ENCODE data around the gene GMFB. TPM values are rescaled to one million over a fixed set of nuclear protein-coding genes. Genes with fewer than 3 reads are reported as not detected.

Gene GMFB
- total and polyA plus RNA-seq, 10 of the 15 experiments (the other 5 are each of a cell fraction or from before 2014, with no cell fraction given), result 29.3 to 71.0 (median 50.8) TPM

DNA sequence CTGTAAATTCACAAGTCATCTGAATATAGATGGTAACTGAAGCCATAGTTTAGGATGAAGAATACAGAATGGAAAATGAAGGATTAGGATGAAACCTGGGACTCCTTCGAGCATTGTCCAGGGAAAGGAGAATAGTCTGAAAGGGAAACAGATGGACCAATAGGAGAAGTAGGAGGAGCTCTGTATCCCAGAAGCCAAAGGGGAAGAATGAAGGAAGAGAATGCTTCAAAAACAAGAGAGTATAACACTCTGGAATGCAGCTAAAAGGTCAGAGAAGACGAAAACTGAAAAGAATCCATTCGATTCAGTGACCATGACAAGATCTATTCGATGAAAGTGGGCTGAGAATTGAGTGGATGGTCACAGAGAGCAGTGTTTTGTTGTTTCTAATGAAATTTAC lies 1.0 kb downstream of the GMFB start:
- 57% methylated on average over 4 of the region's 4 CpGs for WGBS (ENCODE audit: insufficient coverage, insufficient replicate concordance, low lambda C conversion rate, missing lambda C conversion rate)
- no peak overlapping the region for H2AFZ ChIP-seq (ENCODE audit: control insufficient read depth, low read depth, low read length)

More for the DNA sequence above, 1.0 kb downstream of the GMFB start:
- peaks cover 4% of the 10 kb centered on the region for H3K4me1 ChIP-seq (ENCODE audit: control insufficient read depth, insufficient read depth, low read length)
- no peak for ATAC-seq
- POLR2A ChIA-PET, result interaction anchor here (0.9 to 2.5 kb wide), 4 partner anchors 8 to 91 kb away, joined by 3 to 19 read pairs (median 4); partner anchors contain the start of genes CDKN3 and CGRRF1
- SMC1A ChIA-PET (ENCODE audit: uncharacterized antibody, unreplicated experiment), result interaction anchor here (0.8 to 1.6 kb wide), 7 partner anchors 21 to 89 kb away, joined by 3 to 4 read pairs (median 3); no protein-coding TSS in a partner anchor
- H3K4me2 ChIP-seq (ENCODE audit: control insufficient read depth, insufficient read depth), result peak overlapping the region; percentile 92
- intact Hi-C loops (cut with micrococcal nuclease; ENCODE audit: unreplicated experiment) (loop anchor here (2.0 to 5.0 kb wide), 3 partner anchors 21 to 90 kb away; partner anchors contain the start of genes CDKN3, CGRRF1 and CNIH1), in situ Hi-C loops (cut with MboI) (no loop called here)
- no peaks in the 10 kb centered on the region for H3K36me3 ChIP-seq (ENCODE audit: control insufficient read depth in 2 of 2, insufficient read depth in 2 of 2, low read length in 1 of 2)
- H3K9ac ChIP-seq (ENCODE audit: control insufficient read depth, insufficient read depth, low read length), result peak overlapping the region; percentile 87
- peaks cover 61% of the 10 kb centered on the region for H3K79me2 ChIP-seq (ENCODE audit: control insufficient read depth, insufficient read depth, low read length)
- H4K20me1 ChIP-seq (ENCODE audit: control insufficient read depth, insufficient read depth), result no peaks in the 10 kb centered on the region
- CTCF ChIA-PET, result interaction anchor here (0.7 to 5.2 kb wide), 5 partner anchors 21 to 286 kb away, joined by 3 to 22 read pairs (median 3); partner anchors contain the start of gene CGRRF1
- DNase-seq (ENCODE audit: low read depth, low spot score), result no peak
- RAD21 ChIA-PET (ENCODE audit: unreplicated experiment), result interaction anchor here (0.7 to 3.7 kb wide), 9 partner anchors 9 to 155 kb away, joined by 3 to 16 read pairs (median 4); partner anchors contain the start of genes CDKN3 and CGRRF1
- no peak for FAIRE-seq
- peak overlapping the region; percentile 90; the same call in 1 of the 2 replicates for H3K27ac ChIP-seq (ENCODE audit: control insufficient read depth, insufficient read depth)
- TSS peak; percentile 52 for BruUV-seq (replicated peaks)
- TF ChIP-seq, protein P1, sequence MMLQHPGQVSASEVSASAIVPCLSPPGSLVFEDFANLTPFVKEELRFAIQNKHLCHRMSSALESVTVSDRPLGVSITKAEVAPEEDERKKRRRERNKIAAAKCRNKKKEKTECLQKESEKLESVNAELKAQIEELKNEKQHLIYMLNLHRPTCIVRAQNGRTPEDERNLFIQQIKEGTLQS (IDR thresholded peaks at IDR 0.05; ENCODE audit: borderline replicate concordance, extremely low read depth, low read depth, low read length), result no peak
- TF ChIP-seq CBX5 (IDR thresholded peaks at IDR 0.05; ENCODE audit: low read depth) (no peak), TARDBP (IDR thresholded peaks at IDR 0.05; ENCODE audit: borderline replicate concordance) (no peak), KAT2A (conservative IDR thresholded peaks at IDR 0.05; ENCODE audit: control insufficient read depth, low read depth, low read length) (no peak), BACH1 (IDR thresholded peaks at IDR 0.05; ENCODE audit: borderline replicate concordance) (no peak), PAX5 (IDR thresholded peaks at IDR 0.05; ENCODE audit: borderline replicate concordance, low read depth, low read length) (no peak), KLF5 (IDR thresholded peaks at IDR 0.05; ENCODE audit: partially characterized antibody) (no peak)
- TF ChIP-seq, protein P2, sequence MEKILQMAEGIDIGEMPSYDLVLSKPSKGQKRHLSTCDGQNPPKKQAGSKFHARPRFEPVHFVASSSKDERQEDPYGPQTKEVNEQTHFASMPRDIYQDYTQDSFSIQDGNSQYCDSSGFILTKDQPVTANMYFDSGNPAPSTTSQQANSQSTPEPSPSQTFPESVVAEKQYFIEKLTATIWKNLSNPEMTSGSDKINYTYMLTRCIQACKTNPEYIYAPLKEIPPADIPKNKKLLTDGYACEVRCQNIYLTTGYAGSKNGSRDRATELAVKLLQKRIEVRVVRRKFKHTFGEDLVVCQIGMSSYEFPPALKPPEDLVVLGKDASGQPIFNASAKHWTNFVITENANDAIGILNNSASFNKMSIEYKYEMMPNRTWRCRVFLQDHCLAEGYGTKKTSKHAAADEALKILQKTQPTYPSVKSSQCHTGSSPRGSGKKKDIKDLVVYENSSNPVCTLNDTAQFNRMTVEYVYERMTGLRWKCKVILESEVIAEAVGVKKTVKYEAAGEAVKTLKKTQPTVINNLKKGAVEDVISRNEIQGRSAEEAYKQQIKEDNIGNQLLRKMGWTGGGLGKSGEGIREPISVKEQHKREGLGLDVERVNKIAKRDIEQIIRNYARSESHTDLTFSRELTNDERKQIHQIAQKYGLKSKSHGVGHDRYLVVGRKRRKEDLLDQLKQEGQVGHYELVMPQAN (conservative IDR thresholded peaks at IDR 0.05), result no peak
- TF ChIP-seq, protein P3, sequence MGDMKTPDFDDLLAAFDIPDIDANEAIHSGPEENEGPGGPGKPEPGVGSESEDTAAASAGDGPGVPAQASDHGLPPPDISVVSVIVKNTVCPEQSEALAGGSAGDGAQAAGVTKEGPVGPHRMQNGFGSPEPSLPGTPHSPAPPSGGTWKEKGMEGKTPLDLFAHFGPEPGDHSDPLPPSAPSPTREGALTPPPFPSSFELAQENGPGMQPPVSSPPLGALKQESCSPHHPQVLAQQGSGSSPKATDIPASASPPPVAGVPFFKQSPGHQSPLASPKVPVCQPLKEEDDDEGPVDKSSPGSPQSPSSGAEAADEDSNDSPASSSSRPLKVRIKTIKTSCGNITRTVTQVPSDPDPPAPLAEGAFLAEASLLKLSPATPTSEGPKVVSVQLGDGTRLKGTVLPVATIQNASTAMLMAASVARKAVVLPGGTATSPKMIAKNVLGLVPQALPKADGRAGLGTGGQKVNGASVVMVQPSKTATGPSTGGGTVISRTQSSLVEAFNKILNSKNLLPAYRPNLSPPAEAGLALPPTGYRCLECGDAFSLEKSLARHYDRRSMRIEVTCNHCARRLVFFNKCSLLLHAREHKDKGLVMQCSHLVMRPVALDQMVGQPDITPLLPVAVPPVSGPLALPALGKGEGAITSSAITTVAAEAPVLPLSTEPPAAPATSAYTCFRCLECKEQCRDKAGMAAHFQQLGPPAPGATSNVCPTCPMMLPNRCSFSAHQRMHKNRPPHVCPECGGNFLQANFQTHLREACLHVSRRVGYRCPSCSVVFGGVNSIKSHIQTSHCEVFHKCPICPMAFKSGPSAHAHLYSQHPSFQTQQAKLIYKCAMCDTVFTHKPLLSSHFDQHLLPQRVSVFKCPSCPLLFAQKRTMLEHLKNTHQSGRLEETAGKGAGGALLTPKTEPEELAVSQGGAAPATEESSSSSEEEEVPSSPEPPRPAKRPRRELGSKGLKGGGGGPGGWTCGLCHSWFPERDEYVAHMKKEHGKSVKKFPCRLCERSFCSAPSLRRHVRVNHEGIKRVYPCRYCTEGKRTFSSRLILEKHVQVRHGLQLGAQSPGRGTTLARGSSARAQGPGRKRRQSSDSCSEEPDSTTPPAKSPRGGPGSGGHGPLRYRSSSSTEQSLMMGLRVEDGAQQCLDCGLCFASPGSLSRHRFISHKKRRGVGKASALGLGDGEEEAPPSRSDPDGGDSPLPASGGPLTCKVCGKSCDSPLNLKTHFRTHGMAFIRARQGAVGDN (IDR thresholded peaks at IDR 0.05), result no peak
- TF ChIP-seq, protein P4, sequence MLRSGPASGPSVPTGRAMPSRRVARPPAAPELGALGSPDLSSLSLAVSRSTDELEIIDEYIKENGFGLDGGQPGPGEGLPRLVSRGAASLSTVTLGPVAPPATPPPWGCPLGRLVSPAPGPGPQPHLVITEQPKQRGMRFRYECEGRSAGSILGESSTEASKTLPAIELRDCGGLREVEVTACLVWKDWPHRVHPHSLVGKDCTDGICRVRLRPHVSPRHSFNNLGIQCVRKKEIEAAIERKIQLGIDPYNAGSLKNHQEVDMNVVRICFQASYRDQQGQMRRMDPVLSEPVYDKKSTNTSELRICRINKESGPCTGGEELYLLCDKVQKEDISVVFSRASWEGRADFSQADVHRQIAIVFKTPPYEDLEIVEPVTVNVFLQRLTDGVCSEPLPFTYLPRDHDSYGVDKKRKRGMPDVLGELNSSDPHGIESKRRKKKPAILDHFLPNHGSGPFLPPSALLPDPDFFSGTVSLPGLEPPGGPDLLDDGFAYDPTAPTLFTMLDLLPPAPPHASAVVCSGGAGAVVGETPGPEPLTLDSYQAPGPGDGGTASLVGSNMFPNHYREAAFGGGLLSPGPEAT (IDR thresholded peaks at IDR 0.05; ENCODE audit: low read depth), result no peak
- no peaks in the 10 kb centered on the region for H3K9me3 ChIP-seq (replicated peaks; ENCODE audit: control insufficient read depth, insufficient read depth, low read length)
- H3K27me3 ChIP-seq (replicated peaks in 1 of 2; ENCODE audit: control insufficient read depth in 2 of 2, insufficient read depth in 2 of 2, low read length in 1 of 2), result no peaks in the 10 kb centered on the region
- H3K4me3 ChIP-seq, result peak overlapping the region; percentile 92
